K562 (cell line): Measurements from ENCODE around the gene ZNF324B. TPM values are rescaled to one million over a fixed set of nuclear protein-coding genes. Genes with fewer than 3 reads are reported as not detected.
A peak's percentile ranks its signal among the peaks of the same experiment; 100 is the strongest.

Source experiments
- ATF1 ChIP-seq, 2 experiments: fragments of 450-650 bp in 1 of 2; IDR thresholded peaks; 2 replicates each; pipeline ENCODE4 v1.6.1; 2016; ENCODE audit warnings: missing compliant biosample characterization in 1 of 2, missing genetic modification characterization in 1 of 2
- CBX2 ChIP-seq: fragments of 200-600 bp; sonication (generic); IDR thresholded peaks from one replicate; pipeline ENCODE4 v1.6.1; 2012; ENCODE audit warnings: mild to moderate bottlenecking, low read length, inconsistent platforms; ENCODE audit not compliant: insufficient read depth, poor library complexity, severe bottlenecking
- HNRNPUL1 ChIP-seq: fragments of 200-400 bp; formaldehyde crosslinking; IDR thresholded peaks from 2 replicates; pipeline ENCODE4 v1.6.1; 2017; ENCODE audit warnings: low read length
- ID3 ChIP-seq, 2 experiments: fragments of 250-450 bp in 1 of 2; fragments of 450-650 bp in 1 of 2; sonication (Bioruptor Pico) in 1 of 2; IDR thresholded peaks; 2 replicates each; pipeline versions ENCODE4 v1.6.1 to v1.8.0; 2016 to 2021; ENCODE audit warnings: mild to moderate bottlenecking in 2 of 2, moderate library complexity in 2 of 2, missing compliant biosample characterization in 1 of 2, missing genetic modification characterization in 1 of 2
- JUNB ChIP-seq: fragments of 450-650 bp; formaldehyde crosslinking; conservative IDR thresholded peaks from 2 replicates; pipeline ENCODE4 v1.4.0; 2020; ENCODE audit warnings: mild to moderate bottlenecking
- KDM4B ChIP-seq, 2 experiments: fragments of 450-650 bp in 1 of 2; sonication (generic) in 1 of 2; IDR thresholded peaks; 2 replicates each; pipeline ENCODE4 v1.6.1; 2016 to 2017; ENCODE audit warnings: borderline replicate concordance in 2 of 2, antibody characterized with exemption in 1 of 2, low read depth in 1 of 2, mild to moderate bottlenecking in 1 of 2
- MCM3 ChIP-seq: fragments of 450-650 bp; IDR thresholded peaks from 2 replicates; pipeline ENCODE4 v1.6.1; 2016
- PPARD ChIP-seq: fragments of 250-450 bp; sonication (Bioruptor Pico); IDR thresholded peaks from 2 replicates; pipeline ENCODE4 v1.8.0; 2022; ENCODE audit warnings: inconsistent platforms, mild to moderate bottlenecking, moderate library complexity
- PRPF4 ChIP-seq: fragments of 200-400 bp; formaldehyde crosslinking; IDR thresholded peaks from one replicate; pipeline ENCODE4 v1.6.1; 2017; ENCODE audit warnings: low read length, low read depth, mild to moderate bottlenecking; ENCODE audit not compliant: insufficient read depth, poor library complexity, severe bottlenecking
- SIN3B ChIP-seq: fragments of 450-650 bp; IDR thresholded peaks from 2 replicates; pipeline ENCODE4 v1.6.1; 2017; ENCODE audit warnings: low read depth, mild to moderate bottlenecking, moderate library complexity
- SMAD3 ChIP-seq: fragments of 450-650 bp; formaldehyde crosslinking; conservative IDR thresholded peaks from 2 replicates; pipeline ENCODE4 v1.4.0; 2020; ENCODE audit warnings: mild to moderate bottlenecking
- ZFP1 ChIP-seq: fragments of 450-650 bp; formaldehyde crosslinking; IDR thresholded peaks from 2 replicates; pipeline ENCODE4 v1.4.0; 2020; ENCODE audit warnings: mild to moderate bottlenecking, mixed read lengths
- ZNF197 ChIP-seq: fragments of 200-800 bp; sonication (Bioruptor generic); IDR thresholded peaks from 2 replicates; pipeline ENCODE4 v1.6.1; 2016; ENCODE audit warnings: low read depth, missing genetic modification characterization, missing compliant biosample characterization
- ZNF24 ChIP-seq: fragments of 450-650 bp; IDR thresholded peaks from 2 replicates; pipeline ENCODE4 v1.6.1; 2016
- ZNF589 ChIP-seq: fragments of 200-800 bp; sonication (Bioruptor generic); IDR thresholded peaks from 2 replicates; pipeline ENCODE4 v1.6.1; 2016; ENCODE audit warnings: low read depth, missing genetic modification characterization, missing compliant biosample characterization
- ZNF699 ChIP-seq: fragments of 250-450 bp; sonication (Bioruptor Pico); IDR thresholded peaks from 2 replicates; pipeline ENCODE4 v1.8.0; 2021; ENCODE audit warnings: mild to moderate bottlenecking, moderate library complexity; ENCODE audit not compliant: insufficient replicate concordance
- polyA plus RNA-seq, 8 experiments: library from polyadenylated mRNA; depleted of rRNA in 4 of 8; stranded (reverse) in 5 of 8; unstranded in 3 of 8; fragments of >200 nt; fragmentation: Nextera tagmentation in 2 of 8; fragmentation: Illumina TruSeq in 1 of 8; extraction: Ambion mirVana in 2 of 8; extraction: Trizol in 1 of 8; gene quantifications; 2 replicates each; pipeline versions ENCODE4 v1.2.1 to v1.2.3, GENCODE V29; 2011 to 2014; ENCODE audit warnings: inconsistent platforms in 1 of 8, missing spikeins in 1 of 8
- total RNA-seq, 7 experiments: library from RNA; depleted of rRNA in 6 of 7; stranded (reverse); fragments of >200 nt in 6 of 7; fragmentation: Illumina TruSeq in 2 of 7; extraction: Trizol in 2 of 7; gene quantifications; 2 replicates each; pipeline versions ENCODE4 v1.2.1 to v1.2.3, GENCODE V29; 2011 to 2021; ENCODE audit warnings: low replicate concordance in 1 of 7
- TF ChIP-seq, protein P1 (sequence below), 2 experiments: fragments of 450-650 bp in 1 of 2; IDR thresholded peaks; 2 replicates each; pipeline ENCODE4 v1.6.1; 2011 to 2017; ENCODE audit warnings: low read depth in 2 of 2, antibody characterized with exemption in 1 of 2, borderline replicate concordance in 1 of 2, low read length in 1 of 2, mild to moderate bottlenecking in 1 of 2, mixed read lengths in 1 of 2; ENCODE audit not compliant: control insufficient read depth in 1 of 2
- TF ChIP-seq, protein P2 (sequence below): fragments of 450-650 bp; conservative IDR thresholded peaks from 2 replicates; pipeline ENCODE4 v1.6.1; 2016; ENCODE audit warnings: missing genetic modification characterization, low read depth, mild to moderate bottlenecking, missing compliant biosample characterization, moderate library complexity
- TF ChIP-seq, protein P3 (sequence below): fragments of 250-450 bp; sonication (Bioruptor Pico); IDR thresholded peaks from 2 replicates; pipeline ENCODE4 v1.8.0; 2021; ENCODE audit warnings: moderate library complexity, mild to moderate bottlenecking, inconsistent platforms

Gene ZNF324B
- total and polyA plus RNA-seq, 9 of the 15 experiments (the other 6 are each of a cell fraction or from before 2014, with no cell fraction given) = 0.20 to 13.5 (median 5.7) TPM

GRCh38 chr19:58499021-58499927 is 47.9 kb downstream of the ZNF324B start (continued):
- TF ChIP-seq ID3 (CRISPR knock-in tag; IDR thresholded peaks at IDR 0.05) (no peak), ID3 (tag; IDR thresholded peaks at IDR 0.05) (peak; percentile 71; the same call in 1 of the 2 replicates), SMAD3 (CRISPR knock-in tag) (0 out of 2 replicates have a peak, but pooled peaks have one; percentile 52), ZNF589 (no peak), CBX2 (no peak), HNRNPUL1 (no peak), ZFP1 (CRISPR knock-in tag) (peak; percentile 44; the same call in 1 of the 2 replicates), PPARD (CRISPR knock-in tag) (no peak), ZNF24 (peak; percentile 81), SIN3B (peak; percentile 94), ZNF197 (CRISPR knock-in tag) (no peak), ZNF699 (CRISPR knock-in tag) (no peak), KDM4B (IDR thresholded peaks at IDR 0.05; ENCODE audit: borderline replicate concordance in 2 of 2, low read depth in 1 of 2) (peak in 1 of 2 experiments; percentile 93; a peak in 1 of 4 replicates), JUNB (no peak), MCM3 (no peak), PRPF4 (no peak), ATF1 (CRISPR knock-in tag; IDR thresholded peaks at IDR 0.05) (peak; percentile 69; the same call in 1 of the 2 replicates), ATF1 (tag; IDR thresholded peaks at IDR 0.05) (peak; percentile 86)
- TF ChIP-seq, protein P1, sequence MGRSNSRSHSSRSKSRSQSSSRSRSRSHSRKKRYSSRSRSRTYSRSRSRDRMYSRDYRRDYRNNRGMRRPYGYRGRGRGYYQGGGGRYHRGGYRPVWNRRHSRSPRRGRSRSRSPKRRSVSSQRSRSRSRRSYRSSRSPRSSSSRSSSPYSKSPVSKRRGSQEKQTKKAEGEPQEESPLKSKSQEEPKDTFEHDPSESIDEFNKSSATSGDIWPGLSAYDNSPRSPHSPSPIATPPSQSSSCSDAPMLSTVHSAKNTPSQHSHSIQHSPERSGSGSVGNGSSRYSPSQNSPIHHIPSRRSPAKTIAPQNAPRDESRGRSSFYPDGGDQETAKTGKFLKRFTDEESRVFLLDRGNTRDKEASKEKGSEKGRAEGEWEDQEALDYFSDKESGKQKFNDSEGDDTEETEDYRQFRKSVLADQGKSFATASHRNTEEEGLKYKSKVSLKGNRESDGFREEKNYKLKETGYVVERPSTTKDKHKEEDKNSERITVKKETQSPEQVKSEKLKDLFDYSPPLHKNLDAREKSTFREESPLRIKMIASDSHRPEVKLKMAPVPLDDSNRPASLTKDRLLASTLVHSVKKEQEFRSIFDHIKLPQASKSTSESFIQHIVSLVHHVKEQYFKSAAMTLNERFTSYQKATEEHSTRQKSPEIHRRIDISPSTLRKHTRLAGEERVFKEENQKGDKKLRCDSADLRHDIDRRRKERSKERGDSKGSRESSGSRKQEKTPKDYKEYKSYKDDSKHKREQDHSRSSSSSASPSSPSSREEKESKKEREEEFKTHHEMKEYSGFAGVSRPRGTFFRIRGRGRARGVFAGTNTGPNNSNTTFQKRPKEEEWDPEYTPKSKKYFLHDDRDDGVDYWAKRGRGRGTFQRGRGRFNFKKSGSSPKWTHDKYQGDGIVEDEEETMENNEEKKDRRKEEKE (IDR thresholded peaks at IDR 0.05; ENCODE audit: borderline replicate concordance in 1 of 2, control insufficient read depth in 1 of 2, low read depth in 2 of 2, low read length in 1 of 2) = peak; percentile 47 to 95; a peak in 2 of 4 replicates
- TF ChIP-seq, protein P2, sequence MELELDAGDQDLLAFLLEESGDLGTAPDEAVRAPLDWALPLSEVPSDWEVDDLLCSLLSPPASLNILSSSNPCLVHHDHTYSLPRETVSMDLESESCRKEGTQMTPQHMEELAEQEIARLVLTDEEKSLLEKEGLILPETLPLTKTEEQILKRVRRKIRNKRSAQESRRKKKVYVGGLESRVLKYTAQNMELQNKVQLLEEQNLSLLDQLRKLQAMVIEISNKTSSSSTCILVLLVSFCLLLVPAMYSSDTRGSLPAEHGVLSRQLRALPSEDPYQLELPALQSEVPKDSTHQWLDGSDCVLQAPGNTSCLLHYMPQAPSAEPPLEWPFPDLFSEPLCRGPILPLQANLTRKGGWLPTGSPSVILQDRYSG = no peak
- TF ChIP-seq, protein P3, sequence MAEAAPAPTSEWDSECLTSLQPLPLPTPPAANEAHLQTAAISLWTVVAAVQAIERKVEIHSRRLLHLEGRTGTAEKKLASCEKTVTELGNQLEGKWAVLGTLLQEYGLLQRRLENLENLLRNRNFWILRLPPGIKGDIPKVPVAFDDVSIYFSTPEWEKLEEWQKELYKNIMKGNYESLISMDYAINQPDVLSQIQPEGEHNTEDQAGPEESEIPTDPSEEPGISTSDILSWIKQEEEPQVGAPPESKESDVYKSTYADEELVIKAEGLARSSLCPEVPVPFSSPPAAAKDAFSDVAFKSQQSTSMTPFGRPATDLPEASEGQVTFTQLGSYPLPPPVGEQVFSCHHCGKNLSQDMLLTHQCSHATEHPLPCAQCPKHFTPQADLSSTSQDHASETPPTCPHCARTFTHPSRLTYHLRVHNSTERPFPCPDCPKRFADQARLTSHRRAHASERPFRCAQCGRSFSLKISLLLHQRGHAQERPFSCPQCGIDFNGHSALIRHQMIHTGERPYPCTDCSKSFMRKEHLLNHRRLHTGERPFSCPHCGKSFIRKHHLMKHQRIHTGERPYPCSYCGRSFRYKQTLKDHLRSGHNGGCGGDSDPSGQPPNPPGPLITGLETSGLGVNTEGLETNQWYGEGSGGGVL (CRISPR knock-in tag) = no peak
